Right ventricle myocardium inferior (tissue), 1 donor: ENCODE measurements around the gene ACTR3C. TPM values are rescaled to one million over a fixed set of nuclear protein-coding genes. Genes with fewer than 3 reads are reported as not detected.

Experiments
- total RNA-seq: library from RNA; stranded (reverse); fragmentation: NEBNext Ultra II Directional; extraction: Animal tissue kit (Norgen Biotek cat#: 25700); gene quantifications from one replicate; pipeline ENCODE4 v1.2.1, GENCODE V29; 2021
- donor health status: DM: no; HTN: yes; CAD: no; lungs with severe emphysema.

The ACTR3C gene
- total RNA-seq, 1 donor from 2014 or later = 5.7 TPM

Other genes starting within 250 kb of the ACTR3C start
- 4.7 TPM for gene LRRC61, start 190 bp downstream of the ACTR3C start, total RNA-seq
- 32.6 TPM for gene RARRES2, start 18.1 kb upstream of the ACTR3C start, total RNA-seq
- 111 TPM for gene REPIN1, start 45.3 kb upstream of the ACTR3C start, total RNA-seq
- gene ZNF775, start 55.8 kb upstream of the ACTR3C start, total RNA-seq = 3.3 TPM
- gene GIMAP8, start 127.1 kb upstream of the ACTR3C start, total RNA-seq = 14.9 TPM
- gene GIMAP7, start 191.3 kb upstream of the ACTR3C start, total RNA-seq = 21.4 TPM
- gene GIMAP4, start 243.8 kb upstream of the ACTR3C start, total RNA-seq = 38.4 TPM